Measurements from ENCODE around the gene CYP24A1. TPM values are rescaled to one million over a fixed set of nuclear protein-coding genes. Genes with fewer than 3 reads are reported as not detected.
A peak's percentile ranks its signal among the peaks of the same experiment; 100 is the strongest.

Gene CYP24A1
- total and polyA plus RNA-seq, 2 of the 13 experiments (the other 11 are each of a cell fraction or from before 2014, with no cell fraction given) = 9.4 to 32.7 TPM

DNA sequence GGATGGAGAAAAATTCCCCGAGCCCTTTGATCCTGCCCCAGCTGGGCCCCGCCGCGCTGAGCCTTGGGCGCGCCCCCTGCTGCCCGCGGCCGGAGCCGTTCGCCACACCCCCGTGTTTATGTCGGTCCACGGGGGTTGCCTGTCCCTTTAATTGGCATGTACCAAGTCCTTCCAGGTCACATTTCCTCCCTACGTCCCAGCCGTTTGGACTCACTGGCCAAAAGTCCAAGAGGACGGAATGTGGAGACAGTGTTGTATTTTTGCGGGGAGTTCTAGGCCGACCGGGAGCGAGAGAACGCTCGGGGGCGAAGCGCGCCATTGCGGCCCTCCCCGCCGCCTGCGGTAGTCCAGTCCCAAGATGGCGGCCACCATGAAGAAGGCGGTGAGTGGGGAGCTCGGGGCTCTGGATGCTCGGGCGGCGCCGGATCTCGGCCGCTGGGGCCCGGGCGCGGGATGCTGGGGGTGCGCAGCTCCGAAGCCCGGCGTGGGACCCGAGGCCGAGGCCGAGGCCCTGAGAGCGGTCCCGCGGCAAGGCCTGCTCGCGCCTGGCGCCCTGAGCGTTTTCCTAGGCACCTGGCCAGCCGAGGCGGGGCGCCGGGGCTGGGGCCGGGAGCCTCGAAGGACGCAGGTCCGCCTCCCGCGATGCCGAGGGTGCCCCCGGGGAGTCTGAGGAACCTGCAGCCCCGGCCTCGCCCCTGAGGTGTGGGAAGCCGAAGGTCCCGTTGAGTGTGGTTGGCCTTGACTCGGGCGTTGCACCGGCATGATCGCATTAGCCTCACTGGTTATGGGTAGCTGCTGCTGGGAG, 34.2 kb upstream of the CYP24A1 start, which contains the start of gene PFDN4 (continued):
- TF ChIP-seq HDAC6 (IDR thresholded peaks at IDR 0.05; ENCODE audit: low read depth, low read length) (no peak), FLYWCH1 (CRISPR knock-in tag; IDR thresholded peaks at IDR 0.05) (no peak), ZNF350 (CRISPR knock-in tag; IDR thresholded peaks at IDR 0.05; ENCODE audit: borderline replicate concordance, low read depth) (peak; percentile 92; the same call in 1 of the 2 replicates), DRAP1 (CRISPR knock-in tag; IDR thresholded peaks at IDR 0.05) (peak; percentile 79), ZFP37 (CRISPR knock-in tag; IDR thresholded peaks at IDR 0.05; ENCODE audit: borderline replicate concordance) (no peak; the same call in none of the 2 replicates), NFYB (CRISPR knock-in tag; IDR thresholded peaks at IDR 0.05) (no peak; the same call in 1 of the 2 replicates), ATF5 (CRISPR knock-in tag; IDR thresholded peaks at IDR 0.05; ENCODE audit: low read depth) (no peak), PITX1 (CRISPR knock-in tag; IDR thresholded peaks at IDR 0.05) (peak; percentile 88), ZC3H13 (CRISPR knock-in tag; IDR thresholded peaks at IDR 0.05) (peak; percentile 80; the same call in 1 of the 2 replicates), CBFB (CRISPR knock-in tag; IDR thresholded peaks at IDR 0.05) (peak; percentile 85), ZNF800 (CRISPR knock-in tag; IDR thresholded peaks at IDR 0.05) (peak; percentile 66), TOPORS (CRISPR knock-in tag; IDR thresholded peaks at IDR 0.05) (peak; percentile 95), NR1H2 (CRISPR knock-in tag; IDR thresholded peaks at IDR 0.05; ENCODE audit: borderline replicate concordance, low read depth) (no peak)
- TF ChIP-seq, protein P1, sequence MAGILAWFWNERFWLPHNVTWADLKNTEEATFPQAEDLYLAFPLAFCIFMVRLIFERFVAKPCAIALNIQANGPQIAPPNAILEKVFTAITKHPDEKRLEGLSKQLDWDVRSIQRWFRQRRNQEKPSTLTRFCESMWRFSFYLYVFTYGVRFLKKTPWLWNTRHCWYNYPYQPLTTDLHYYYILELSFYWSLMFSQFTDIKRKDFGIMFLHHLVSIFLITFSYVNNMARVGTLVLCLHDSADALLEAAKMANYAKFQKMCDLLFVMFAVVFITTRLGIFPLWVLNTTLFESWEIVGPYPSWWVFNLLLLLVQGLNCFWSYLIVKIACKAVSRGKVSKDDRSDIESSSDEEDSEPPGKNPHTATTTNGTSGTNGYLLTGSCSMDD (CRISPR knock-in tag; IDR thresholded peaks at IDR 0.05) = 0 out of 2 replicates have a peak, but pooled peaks have one; percentile 38
- TF ChIP-seq, protein P2, sequence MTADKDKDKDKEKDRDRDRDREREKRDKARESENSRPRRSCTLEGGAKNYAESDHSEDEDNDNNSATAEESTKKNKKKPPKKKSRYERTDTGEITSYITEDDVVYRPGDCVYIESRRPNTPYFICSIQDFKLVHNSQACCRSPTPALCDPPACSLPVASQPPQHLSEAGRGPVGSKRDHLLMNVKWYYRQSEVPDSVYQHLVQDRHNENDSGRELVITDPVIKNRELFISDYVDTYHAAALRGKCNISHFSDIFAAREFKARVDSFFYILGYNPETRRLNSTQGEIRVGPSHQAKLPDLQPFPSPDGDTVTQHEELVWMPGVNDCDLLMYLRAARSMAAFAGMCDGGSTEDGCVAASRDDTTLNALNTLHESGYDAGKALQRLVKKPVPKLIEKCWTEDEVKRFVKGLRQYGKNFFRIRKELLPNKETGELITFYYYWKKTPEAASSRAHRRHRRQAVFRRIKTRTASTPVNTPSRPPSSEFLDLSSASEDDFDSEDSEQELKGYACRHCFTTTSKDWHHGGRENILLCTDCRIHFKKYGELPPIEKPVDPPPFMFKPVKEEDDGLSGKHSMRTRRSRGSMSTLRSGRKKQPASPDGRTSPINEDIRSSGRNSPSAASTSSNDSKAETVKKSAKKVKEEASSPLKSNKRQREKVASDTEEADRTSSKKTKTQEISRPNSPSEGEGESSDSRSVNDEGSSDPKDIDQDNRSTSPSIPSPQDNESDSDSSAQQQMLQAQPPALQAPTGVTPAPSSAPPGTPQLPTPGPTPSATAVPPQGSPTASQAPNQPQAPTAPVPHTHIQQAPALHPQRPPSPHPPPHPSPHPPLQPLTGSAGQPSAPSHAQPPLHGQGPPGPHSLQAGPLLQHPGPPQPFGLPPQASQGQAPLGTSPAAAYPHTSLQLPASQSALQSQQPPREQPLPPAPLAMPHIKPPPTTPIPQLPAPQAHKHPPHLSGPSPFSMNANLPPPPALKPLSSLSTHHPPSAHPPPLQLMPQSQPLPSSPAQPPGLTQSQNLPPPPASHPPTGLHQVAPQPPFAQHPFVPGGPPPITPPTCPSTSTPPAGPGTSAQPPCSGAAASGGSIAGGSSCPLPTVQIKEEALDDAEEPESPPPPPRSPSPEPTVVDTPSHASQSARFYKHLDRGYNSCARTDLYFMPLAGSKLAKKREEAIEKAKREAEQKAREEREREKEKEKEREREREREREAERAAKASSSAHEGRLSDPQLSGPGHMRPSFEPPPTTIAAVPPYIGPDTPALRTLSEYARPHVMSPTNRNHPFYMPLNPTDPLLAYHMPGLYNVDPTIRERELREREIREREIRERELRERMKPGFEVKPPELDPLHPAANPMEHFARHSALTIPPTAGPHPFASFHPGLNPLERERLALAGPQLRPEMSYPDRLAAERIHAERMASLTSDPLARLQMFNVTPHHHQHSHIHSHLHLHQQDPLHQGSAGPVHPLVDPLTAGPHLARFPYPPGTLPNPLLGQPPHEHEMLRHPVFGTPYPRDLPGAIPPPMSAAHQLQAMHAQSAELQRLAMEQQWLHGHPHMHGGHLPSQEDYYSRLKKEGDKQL (CRISPR knock-in tag; IDR thresholded peaks at IDR 0.05; ENCODE audit: low read depth) = peak; percentile 77; the same call in 1 of the 2 replicates
- TF ChIP-seq, protein P3, sequence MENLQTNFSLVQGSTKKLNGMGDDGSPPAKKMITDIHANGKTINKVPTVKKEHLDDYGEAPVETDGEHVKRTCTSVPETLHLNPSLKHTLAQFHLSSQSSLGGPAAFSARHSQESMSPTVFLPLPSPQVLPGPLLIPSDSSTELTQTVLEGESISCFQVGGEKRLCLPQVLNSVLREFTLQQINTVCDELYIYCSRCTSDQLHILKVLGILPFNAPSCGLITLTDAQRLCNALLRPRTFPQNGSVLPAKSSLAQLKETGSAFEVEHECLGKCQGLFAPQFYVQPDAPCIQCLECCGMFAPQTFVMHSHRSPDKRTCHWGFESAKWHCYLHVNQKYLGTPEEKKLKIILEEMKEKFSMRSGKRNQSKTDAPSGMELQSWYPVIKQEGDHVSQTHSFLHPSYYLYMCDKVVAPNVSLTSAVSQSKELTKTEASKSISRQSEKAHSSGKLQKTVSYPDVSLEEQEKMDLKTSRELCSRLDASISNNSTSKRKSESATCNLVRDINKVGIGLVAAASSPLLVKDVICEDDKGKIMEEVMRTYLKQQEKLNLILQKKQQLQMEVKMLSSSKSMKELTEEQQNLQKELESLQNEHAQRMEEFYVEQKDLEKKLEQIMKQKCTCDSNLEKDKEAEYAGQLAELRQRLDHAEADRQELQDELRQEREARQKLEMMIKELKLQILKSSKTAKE (CRISPR knock-in tag; IDR thresholded peaks at IDR 0.05; ENCODE audit: borderline replicate concordance) = no peak; the same call in 1 of the 2 replicates
